Measurements from ENCODE around the gene GRHL3.

Gene GRHL3

DNA sequence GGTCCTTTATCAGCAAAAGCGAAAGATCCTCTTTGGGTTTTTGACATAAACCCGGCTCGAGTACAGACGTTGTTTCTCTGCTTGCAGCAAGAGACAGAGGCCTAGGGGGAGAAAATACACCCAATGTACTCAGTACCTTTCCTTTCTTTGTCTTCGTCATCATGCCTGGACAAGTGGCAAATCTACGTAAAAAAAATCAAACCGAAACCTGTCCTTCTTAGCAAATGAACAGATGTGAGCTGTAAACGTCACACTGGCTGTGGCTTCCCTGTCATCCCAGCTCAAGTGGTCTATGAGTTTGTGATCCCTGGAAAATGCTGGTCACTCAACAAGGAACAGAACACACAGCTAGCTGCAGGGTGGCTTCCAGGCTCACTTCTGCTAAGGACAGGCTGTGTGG lies 54.6 kb downstream of the GRHL3 start:
- Histone ChIP-seq H3K9ac (ENCODE audit: low read depth, low read length) (no peak overlapping the region), H3K27ac (ENCODE audit: low read depth, low read length) (no peak overlapping the region), H3K4me1 (ENCODE audit: control insufficient read depth, insufficient read depth, low read length) (peaks cover 12% of the 10 kb centered on the region), H3K36me3 (ENCODE audit: control insufficient read depth, insufficient read depth, low read length) (peaks cover under 1% of the 10 kb centered on the region; the same call in 1 of the 2 replicates), H3K27me3 (ENCODE audit: control insufficient read depth, insufficient read depth, low read length) (no peaks in the 10 kb centered on the region), H3K9me3 (ENCODE audit: control insufficient read depth, insufficient read depth, low read length) (no peaks in the 10 kb centered on the region), H3K4me3 (ENCODE audit: low read depth, low read length) (no peak overlapping the region)

DNA sequence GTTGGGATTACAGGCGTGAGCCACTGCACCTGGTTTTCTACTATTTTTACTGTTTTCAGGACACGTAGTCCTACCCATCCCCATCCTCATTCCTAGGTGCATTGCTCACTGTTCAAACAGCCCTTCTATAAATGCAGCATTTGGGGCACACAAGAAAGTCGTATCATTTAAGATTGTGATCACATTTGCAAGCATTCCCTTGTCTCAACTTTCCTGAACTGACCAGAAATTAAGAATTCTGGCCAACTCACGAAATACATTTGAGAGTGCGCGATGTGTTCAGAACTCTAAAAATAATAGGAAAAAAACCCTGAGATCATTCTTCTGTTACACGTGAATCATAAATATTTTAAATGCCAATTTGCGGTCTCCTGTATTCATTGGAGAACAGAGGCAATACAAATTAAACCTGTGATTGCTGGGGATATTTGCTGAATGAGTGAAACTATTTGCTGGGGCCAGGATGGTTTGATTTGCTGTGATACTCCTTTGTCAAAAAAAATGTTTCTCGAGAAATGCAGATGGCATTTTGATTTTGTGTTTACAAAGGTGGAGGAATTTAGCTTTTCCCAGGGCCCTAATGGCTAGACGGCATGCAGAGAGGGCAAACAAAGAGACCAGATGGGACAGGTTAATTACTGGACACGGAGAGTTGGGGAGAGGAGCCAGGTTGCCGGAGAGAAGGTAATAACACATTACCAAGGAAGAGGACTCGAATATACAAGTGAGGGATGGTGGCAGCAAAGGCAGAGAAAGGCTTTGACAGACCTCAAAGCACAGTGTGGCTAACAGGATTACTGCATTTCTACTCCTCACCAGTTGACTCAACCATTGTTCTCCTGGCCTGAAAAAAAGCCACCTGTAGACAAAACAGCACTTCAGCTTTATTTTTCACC lies 56.0 kb downstream of the GRHL3 start:
- H3K27me3 ChIP-seq (ENCODE audit: control insufficient read depth, insufficient read depth, low read length) = no peaks in the 10 kb centered on the region
- peak overlapping the region; percentile 81 for H3K27ac ChIP-seq (ENCODE audit: low read depth, low read length)
- H3K4me1 ChIP-seq (ENCODE audit: control insufficient read depth, insufficient read depth, low read length) = peaks cover 12% of the 10 kb centered on the region
- peak overlapping the region; percentile 49; the same call in 1 of the 2 replicates for H3K9ac ChIP-seq (ENCODE audit: low read depth, low read length)
- no peaks in the 10 kb centered on the region for H3K9me3 ChIP-seq (ENCODE audit: control insufficient read depth, insufficient read depth, low read length)
- 0 out of 2 replicates have a peak overlapping the region, but pooled peaks have one; percentile 6 for H3K4me3 ChIP-seq (ENCODE audit: low read depth, low read length)
- peaks cover 11% of the 10 kb centered on the region; the same call in 1 of the 2 replicates for H3K36me3 ChIP-seq (ENCODE audit: control insufficient read depth, insufficient read depth, low read length)

DNA sequence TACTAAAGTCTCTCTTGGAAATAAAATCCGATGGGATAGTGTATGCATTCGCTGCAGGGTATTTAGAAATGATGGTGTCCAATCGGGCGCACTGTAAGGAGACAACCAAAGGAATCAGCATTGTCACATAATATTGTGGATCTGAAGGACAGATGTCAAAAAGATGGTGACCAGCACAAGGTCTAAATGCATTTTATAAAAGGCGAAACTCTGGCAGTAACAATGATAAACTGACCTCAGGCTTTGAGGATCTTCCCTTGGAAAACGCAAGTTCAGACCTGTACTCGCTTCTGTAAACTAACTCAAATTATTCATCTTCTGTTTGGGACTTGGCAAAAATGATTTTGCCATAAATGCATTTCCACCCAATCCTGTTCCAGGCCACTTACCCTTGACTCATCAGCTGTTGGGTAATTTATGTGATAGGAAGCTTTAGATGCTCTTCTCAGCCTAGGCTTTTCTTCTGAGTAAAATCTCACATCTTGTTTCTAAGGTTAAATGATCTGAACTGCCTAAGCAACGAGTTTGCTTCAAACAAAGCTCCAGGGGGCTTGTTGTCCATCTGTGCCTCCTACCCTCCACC lies 60.7 kb downstream of the GRHL3 start:
- no peak overlapping the region for H3K27ac ChIP-seq (ENCODE audit: low read depth, low read length)
- no peak overlapping the region for H3K4me3 ChIP-seq (ENCODE audit: low read depth, low read length)
- H3K9ac ChIP-seq (ENCODE audit: low read depth, low read length) = no peak overlapping the region
- no peaks in the 10 kb centered on the region for H3K9me3 ChIP-seq (ENCODE audit: control insufficient read depth, insufficient read depth, low read length)
- no peaks in the 10 kb centered on the region for H3K27me3 ChIP-seq (ENCODE audit: control insufficient read depth, insufficient read depth, low read length)
- peaks cover 11% of the 10 kb centered on the region; the same call in 1 of the 2 replicates for H3K36me3 ChIP-seq (ENCODE audit: control insufficient read depth, insufficient read depth, low read length)
- H3K4me1 ChIP-seq (ENCODE audit: control insufficient read depth, insufficient read depth, low read length) = peaks cover 11% of the 10 kb centered on the region

DNA sequence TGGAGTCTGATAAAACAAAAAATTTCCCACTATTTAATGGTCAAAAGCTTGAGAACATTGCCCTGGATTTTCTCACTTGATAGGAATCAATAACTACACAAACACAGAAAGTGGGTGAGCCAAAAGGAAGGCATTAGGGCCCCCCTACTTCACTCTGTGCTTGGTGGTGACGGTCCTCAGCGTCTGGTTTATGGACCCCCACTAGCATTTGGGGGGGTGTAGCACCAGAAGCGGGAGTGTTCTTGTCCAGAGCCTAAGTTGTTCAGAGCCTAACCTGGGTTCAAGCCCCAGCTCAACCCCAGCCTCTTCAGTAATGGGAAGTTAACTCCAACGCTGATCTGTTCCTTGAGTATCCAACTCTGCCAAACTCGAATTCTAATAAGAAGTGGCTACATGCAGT lies 61.4 kb downstream of the GRHL3 start:
- Histone ChIP-seq H3K9ac (ENCODE audit: low read depth, low read length) (no peak overlapping the region), H3K36me3 (ENCODE audit: control insufficient read depth, insufficient read depth, low read length) (peaks cover 11% of the 10 kb centered on the region; the same call in 1 of the 2 replicates), H3K4me1 (ENCODE audit: control insufficient read depth, insufficient read depth, low read length) (peaks cover 4% of the 10 kb centered on the region), H3K27me3 (ENCODE audit: control insufficient read depth, insufficient read depth, low read length) (no peaks in the 10 kb centered on the region), H3K27ac (ENCODE audit: low read depth, low read length) (no peak overlapping the region), H3K9me3 (ENCODE audit: control insufficient read depth, insufficient read depth, low read length) (no peaks in the 10 kb centered on the region), H3K4me3 (ENCODE audit: low read depth, low read length) (no peak overlapping the region)

DNA sequence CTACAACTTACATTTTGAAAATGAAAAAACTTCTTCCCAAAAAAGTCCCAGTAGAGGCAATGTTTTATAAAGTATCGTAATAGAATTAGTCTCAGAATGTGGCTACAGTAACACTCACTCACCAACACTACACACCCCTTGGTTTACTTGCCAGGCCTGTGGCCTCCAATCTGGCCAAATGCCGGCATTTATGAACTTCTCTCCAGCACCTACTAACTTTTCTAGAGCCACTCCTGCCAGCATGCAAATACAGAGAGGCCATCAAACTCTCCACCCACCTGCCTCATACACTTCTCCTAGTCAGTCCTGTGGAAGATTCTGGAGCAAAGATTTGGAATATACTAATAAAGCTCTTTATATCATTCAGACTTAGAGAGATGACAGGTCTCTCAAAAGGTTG lies 62.1 kb downstream of the GRHL3 start:
- Histone ChIP-seq H3K9ac (ENCODE audit: low read depth, low read length) (no peak overlapping the region), H3K9me3 (ENCODE audit: control insufficient read depth, insufficient read depth, low read length) (no peaks in the 10 kb centered on the region), H3K36me3 (ENCODE audit: control insufficient read depth, insufficient read depth, low read length) (peaks cover 11% of the 10 kb centered on the region; the same call in 1 of the 2 replicates), H3K27me3 (ENCODE audit: control insufficient read depth, insufficient read depth, low read length) (no peaks in the 10 kb centered on the region), H3K4me3 (ENCODE audit: low read depth, low read length) (no peak overlapping the region), H3K4me1 (ENCODE audit: control insufficient read depth, insufficient read depth, low read length) (no peaks in the 10 kb centered on the region), H3K27ac (ENCODE audit: low read depth, low read length) (no peak overlapping the region)

DNA sequence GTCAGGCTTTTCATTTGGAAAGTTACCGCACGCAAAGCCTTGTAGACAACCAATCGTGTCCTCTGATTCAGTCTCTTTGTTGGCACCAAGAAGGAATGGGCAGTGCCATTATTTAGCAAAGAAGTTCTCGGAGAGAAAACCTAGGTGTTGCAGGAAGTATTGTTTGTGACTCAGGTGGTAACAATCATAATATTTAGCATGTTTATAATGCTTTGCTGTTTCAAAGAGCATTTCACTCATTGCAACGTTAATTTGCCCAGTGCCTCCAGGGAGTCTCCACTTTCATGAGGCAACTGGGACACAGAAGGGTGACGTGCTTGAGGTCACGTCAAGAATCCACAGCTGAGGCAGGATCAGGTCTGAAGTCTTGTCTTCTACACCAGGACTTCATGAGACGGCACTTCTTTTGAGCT lies 63.0 kb downstream of the GRHL3 start:
- Histone ChIP-seq H3K36me3 (ENCODE audit: control insufficient read depth, insufficient read depth, low read length) (peaks cover 11% of the 10 kb centered on the region; the same call in 1 of the 2 replicates), H3K27ac (ENCODE audit: low read depth, low read length) (no peak overlapping the region)

DNA sequence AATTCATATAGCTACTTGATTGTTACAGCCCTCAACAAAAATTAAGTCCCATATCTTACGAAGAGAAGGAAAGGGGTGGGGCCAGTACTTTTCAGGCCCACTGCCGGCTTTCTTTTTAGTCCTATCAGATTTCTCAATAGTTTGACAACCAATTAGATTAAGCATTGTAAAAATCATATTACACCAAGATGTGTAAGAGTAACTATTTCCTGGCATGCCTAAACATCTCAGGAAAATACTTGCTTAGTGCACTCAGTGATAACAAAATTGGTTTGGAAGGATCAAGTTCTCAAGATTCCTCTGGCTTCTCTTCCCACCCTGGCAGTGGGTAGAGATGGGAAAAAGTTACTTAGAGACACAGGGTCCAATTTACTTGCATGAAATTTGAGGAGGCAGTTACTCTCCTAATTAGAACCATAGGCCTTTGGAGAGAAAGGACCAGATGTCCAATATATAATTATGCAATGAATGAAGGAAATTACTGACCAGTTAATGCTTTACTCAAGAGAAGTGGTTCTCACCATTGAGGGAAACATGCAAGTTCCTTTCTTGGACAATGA lies 64.3 kb downstream of the GRHL3 start:
- Histone ChIP-seq H3K4me3 (ENCODE audit: low read depth, low read length) (no peak overlapping the region), H3K9ac (ENCODE audit: low read depth, low read length) (no peak overlapping the region), H3K27me3 (ENCODE audit: control insufficient read depth, insufficient read depth, low read length) (no peaks in the 10 kb centered on the region), H3K27ac (ENCODE audit: low read depth, low read length) (no peak overlapping the region), H3K9me3 (ENCODE audit: control insufficient read depth, insufficient read depth, low read length) (no peaks in the 10 kb centered on the region), H3K36me3 (ENCODE audit: control insufficient read depth, insufficient read depth, low read length) (peaks cover 11% of the 10 kb centered on the region; the same call in 1 of the 2 replicates), H3K4me1 (ENCODE audit: control insufficient read depth, insufficient read depth, low read length) (no peaks in the 10 kb centered on the region)

More for the DNA sequence above, 63.0 kb downstream of the GRHL3 start:
- Histone ChIP-seq H3K9ac (ENCODE audit: low read depth, low read length) (no peak overlapping the region), H3K4me1 (ENCODE audit: control insufficient read depth, insufficient read depth, low read length) (no peaks in the 10 kb centered on the region), H3K27me3 (ENCODE audit: control insufficient read depth, insufficient read depth, low read length) (no peaks in the 10 kb centered on the region), H3K9me3 (ENCODE audit: control insufficient read depth, insufficient read depth, low read length) (no peaks in the 10 kb centered on the region), H3K4me3 (ENCODE audit: low read depth, low read length) (no peak overlapping the region)

DNA sequence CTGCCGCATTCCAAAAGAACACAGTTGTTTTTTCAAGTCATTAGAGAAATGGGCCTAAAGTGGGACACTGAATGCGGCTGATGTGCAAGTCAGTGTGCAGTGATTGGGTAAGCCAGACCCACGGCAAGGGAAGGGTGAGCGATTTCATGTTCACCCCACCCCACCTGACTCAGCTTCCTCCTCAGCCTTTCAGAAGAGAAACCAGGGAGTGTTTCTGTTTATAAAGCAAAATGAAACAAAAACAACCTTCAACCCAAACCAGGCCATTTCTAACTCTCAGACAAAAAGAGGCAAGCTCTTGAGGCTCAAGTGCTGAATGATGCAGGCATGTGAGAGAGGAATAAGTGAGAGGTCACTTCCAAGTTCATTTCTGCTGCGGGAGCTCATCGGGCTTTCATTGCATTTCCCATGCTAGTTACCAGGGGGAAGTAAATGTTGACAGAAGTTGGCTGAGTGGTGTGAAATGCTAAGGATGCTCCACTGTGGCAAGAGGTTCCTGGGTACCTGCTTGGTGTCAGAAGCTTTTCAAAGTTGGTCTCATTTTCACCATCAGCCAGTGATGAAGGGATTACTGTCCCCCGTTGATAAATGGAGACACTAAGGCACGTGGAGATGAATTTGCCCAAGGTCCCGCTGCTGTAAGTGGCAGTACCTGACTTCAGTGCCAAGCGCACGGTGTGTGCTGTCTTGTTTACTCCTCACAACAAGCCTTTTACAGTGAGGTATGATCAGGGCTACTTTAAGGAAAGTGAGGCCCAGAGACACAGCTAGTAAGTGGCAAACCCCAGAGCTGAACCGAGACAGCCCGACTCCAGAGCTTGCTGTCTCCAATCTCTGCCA lies 65.3 kb downstream of the GRHL3 start:
- no peak overlapping the region for H3K4me3 ChIP-seq (ENCODE audit: low read depth, low read length)
- H3K4me1 ChIP-seq (ENCODE audit: control insufficient read depth, insufficient read depth, low read length) = no peaks in the 10 kb centered on the region
- H3K9me3 ChIP-seq (ENCODE audit: control insufficient read depth, insufficient read depth, low read length) = no peaks in the 10 kb centered on the region
- H3K27me3 ChIP-seq (ENCODE audit: control insufficient read depth, insufficient read depth, low read length) = no peaks in the 10 kb centered on the region
- H3K36me3 ChIP-seq (ENCODE audit: control insufficient read depth, insufficient read depth, low read length) = peaks cover 3% of the 10 kb centered on the region; the same call in 1 of the 2 replicates
- no peak overlapping the region for H3K9ac ChIP-seq (ENCODE audit: low read depth, low read length)
- H3K27ac ChIP-seq (ENCODE audit: low read depth, low read length) = no peak overlapping the region

DNA sequence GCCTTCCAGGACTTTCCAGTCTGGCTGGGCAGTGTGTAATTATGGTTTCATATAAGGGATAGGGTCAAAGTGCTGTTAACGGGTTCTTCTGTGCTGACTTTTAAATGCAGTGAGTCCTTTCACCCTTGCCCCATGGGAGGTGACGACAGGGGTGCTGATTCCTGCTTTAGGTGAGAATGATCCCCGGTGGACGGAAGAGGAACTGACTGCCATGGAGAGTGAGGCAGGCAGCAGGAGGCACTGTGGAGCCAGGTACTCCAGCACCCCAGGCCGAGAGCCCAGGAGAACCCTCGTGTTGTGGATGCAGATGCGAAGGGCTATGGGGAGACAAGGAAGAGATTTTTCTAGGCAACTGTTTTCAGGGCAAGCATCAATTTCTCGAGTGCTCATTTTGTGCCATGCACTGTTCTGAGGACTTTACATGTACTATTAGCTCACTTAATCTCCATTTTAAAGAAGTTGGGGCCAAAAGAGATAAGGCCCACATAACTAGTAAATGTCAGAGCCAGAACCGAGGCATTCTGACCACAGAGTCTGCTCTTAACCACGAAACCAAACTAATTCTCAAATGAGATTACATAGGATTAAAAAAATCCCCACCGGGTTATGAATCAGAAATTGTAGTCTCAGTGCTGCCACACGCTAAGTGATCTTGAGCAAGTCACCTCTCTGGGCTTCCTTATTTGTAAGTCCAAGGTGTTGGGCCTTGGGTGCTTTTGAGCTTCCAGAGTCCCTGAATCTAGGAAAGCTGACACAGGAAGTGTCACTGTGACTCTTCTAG lies 66.2 kb downstream of the GRHL3 start:
- no peak overlapping the region for H3K4me3 ChIP-seq (ENCODE audit: low read depth, low read length)
- H3K27me3 ChIP-seq (ENCODE audit: control insufficient read depth, insufficient read depth, low read length) = no peaks in the 10 kb centered on the region
- H3K9me3 ChIP-seq (ENCODE audit: control insufficient read depth, insufficient read depth, low read length) = no peaks in the 10 kb centered on the region
- H3K4me1 ChIP-seq (ENCODE audit: control insufficient read depth, insufficient read depth, low read length) = no peaks in the 10 kb centered on the region
- H3K9ac ChIP-seq (ENCODE audit: low read depth, low read length) = no peak overlapping the region
- no peaks in the 10 kb centered on the region for H3K36me3 ChIP-seq (ENCODE audit: control insufficient read depth, insufficient read depth, low read length)
- H3K27ac ChIP-seq (ENCODE audit: low read depth, low read length) = no peak overlapping the region

DNA sequence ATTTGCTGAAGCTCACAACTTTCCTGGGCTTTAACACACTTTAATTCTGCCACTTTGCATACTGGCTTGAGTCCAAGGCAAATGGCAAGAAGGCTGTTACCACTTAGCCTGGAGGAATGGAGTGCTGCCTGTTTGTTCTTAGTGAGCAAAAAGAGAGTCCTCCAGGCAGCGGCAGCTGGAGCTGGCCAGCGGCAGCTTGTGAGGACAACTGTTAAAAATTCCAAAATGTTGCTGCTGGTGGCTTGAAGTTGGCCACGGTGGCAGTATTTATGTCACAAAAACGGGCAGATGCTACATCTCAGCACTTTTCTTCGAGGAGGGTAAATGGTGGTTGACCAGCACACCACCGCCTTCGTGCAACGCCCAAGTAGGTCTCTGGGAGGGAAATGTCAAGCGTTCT lies 67.1 kb downstream of the GRHL3 start:
- H3K4me1 ChIP-seq (ENCODE audit: control insufficient read depth, insufficient read depth, low read length) = no peaks in the 10 kb centered on the region
- no peak overlapping the region for H3K9ac ChIP-seq (ENCODE audit: low read depth, low read length)

More for the DNA sequence above, 67.1 kb downstream of the GRHL3 start:
- no peaks in the 10 kb centered on the region for H3K27me3 ChIP-seq (ENCODE audit: control insufficient read depth, insufficient read depth, low read length)
- H3K36me3 ChIP-seq (ENCODE audit: control insufficient read depth, insufficient read depth, low read length) = no peaks in the 10 kb centered on the region
- no peaks in the 10 kb centered on the region for H3K9me3 ChIP-seq (ENCODE audit: control insufficient read depth, insufficient read depth, low read length)
- H3K27ac ChIP-seq (ENCODE audit: low read depth, low read length) = no peak overlapping the region
- no peak overlapping the region for H3K4me3 ChIP-seq (ENCODE audit: low read depth, low read length)

All from HUES48 (cell line).